Stimulated activated CD8-positive, alpha-beta memory T cell treated with anti-CD3 and anti-CD28 coated beads, Interleukin-7, amount 100 ng/mL, for 4 hours (primary cell): ENCODE data around the gene UCHL5.
"Not testable (repeated sequence)": the region's sequence is repeated elsewhere in the genome, so short reads cannot be mapped to it uniquely, and the experiment has no call there.

Source experiments
- DNase-seq, 2 donors: peaks; one replicate each; pipeline ENCODE4 v3.0.0-alpha.2; 2020; ENCODE audit warnings: low read depth in 2 of 2

UCHL5 gene

GRCh38 chr1:193009501-193009900 is 49.7 kb downstream of the UCHL5 start:
- no peak for DNase-seq

- DNase-seq, result no peak
Measured at GRCh38 chr1:193005785-193006184, 53.4 kb downstream of the UCHL5 start.

- no peak for DNase-seq
Measured at GRCh38 chr1:192998536-192998935, 60.6 kb downstream of the UCHL5 start.

- DNase-seq, result no peak
Measured at GRCh38 chr1:192994141-192994540, 65.0 kb downstream of the UCHL5 start.

DNA sequence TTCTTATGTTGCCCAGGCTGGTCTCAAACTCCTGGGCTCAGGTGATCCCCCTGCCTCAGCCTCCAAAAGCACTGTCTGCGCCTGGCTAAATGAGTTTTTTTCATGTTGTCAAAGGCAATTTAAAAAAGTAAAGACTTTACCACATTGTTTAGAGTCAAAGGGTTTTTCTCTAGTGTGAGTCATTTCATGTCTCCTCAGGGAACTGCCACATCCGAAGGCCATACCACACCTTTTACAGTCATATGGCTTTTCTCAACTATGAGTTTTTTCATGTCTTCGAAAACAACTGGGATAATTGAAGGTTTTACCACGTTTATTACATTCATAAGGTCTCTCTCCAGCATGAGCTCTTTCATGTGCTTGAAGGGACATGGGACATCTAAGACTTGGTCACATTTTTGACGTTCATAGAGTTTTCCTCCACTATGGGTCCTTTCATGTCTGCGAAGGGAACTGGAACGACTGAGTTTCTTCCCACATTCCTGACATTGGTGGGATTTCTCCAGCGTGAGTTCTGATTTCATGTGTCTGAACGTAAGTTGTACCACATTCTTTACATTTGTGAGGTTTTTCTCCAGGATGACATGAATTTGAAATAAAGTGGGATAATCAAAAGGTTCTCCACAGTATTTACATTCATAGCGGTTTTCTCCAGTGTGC is 65.6 kb downstream of the UCHL5 start:
- DNase-seq, result no peak

GRCh38 chr1:192986748-192987334 is 72.3 kb downstream of the UCHL5 start:
- DNase-seq, result not testable (repeated sequence)

- DNase-seq, result no peak
Measured at GRCh38 chr1:192986110-192986747, 72.9 kb downstream of the UCHL5 start.

DNA sequence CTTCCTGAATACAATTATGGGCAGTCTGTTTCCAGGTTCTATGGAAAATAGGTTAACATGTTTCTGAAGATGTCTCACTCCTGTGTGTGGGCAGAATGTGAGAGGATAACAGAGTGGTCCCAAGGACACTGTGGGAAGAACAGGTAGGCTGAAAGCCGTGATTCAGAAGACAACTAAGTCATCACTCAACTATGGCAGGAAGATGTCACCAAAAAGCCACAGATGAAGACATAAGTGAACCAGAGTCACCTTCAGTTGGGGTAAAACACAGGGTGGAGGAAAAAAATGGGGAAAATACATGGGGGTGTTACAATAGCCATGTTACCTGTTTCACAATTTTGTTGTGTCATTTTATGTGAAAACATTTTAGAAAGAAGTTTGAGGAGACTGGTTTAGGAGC is 75.1 kb downstream of the UCHL5 start:
- no peak for DNase-seq

DNA sequence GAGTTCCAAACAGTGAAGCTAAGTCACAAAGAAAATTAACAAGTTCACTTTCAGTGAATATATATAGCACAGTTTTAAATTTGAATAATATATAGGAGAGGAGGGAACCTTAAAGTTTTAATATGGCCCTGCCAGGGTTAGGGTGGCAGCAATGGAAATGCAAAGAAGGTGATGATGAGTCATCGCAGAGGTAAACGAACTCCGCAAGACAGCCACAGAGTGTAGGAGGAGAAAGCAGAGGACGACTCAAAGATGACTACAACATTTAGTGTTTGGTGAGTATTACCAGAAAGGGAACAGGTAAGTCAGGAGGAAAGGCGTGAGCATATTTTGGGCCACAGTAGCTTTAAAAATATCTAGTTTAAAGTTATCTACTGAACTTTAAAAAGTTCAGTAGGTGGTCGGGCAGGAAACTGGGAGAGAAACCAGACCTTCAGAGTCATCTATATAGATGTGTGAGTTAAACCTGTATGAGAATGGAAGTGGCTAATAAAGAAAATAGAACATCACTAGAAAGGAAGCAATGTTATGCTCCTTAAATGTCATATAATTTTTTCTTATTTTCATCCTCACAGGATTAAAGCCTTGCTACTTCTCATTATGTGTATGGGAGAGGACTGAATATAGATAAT is 75.7 kb downstream of the UCHL5 start:
- no peak for DNase-seq

DNA sequence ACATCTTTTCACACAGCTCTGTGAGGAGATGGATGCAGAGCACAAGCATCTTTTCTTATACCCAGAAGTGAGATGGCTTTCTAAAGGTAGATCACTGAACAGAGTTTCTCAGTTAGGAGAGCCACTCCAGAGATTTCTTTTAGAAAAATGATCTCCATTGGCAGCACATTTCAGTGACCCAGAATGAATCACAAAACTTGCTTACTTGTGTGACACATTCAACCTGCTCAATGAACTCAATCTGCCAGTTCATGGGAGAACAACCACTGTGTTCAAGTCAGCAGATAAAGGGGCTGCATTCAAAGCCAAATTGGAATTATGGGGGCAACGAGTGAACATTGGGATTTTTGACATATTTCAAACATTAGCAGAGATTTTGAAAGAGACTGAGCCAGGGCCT is 78.3 kb downstream of the UCHL5 start:
- DNase-seq, result no peak

GRCh38 chr1:192980334-192980733 is 78.8 kb downstream of the UCHL5 start:
- DNase-seq, result not testable (repeated sequence)

DNA sequence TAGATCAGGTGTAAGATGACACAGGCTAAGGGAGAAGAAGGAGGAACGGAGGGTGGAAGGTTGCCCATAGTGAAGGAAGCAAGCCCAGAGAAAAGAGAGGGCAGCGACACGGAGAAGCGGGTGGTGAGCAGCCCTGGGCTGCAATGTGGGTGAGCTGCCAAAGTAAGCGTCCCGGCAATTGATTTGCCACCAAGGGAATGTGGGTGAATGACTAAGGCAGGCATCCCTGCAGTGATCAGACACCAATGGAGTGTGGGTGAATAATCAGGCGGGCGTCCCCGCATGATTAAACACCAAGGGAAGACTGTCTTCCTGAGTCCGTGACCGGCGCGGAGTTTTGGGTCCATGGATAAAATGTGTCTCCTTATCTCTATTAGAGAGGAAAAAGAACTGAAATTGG is 79.6 kb downstream of the UCHL5 start:
- no peak for DNase-seq

DNA sequence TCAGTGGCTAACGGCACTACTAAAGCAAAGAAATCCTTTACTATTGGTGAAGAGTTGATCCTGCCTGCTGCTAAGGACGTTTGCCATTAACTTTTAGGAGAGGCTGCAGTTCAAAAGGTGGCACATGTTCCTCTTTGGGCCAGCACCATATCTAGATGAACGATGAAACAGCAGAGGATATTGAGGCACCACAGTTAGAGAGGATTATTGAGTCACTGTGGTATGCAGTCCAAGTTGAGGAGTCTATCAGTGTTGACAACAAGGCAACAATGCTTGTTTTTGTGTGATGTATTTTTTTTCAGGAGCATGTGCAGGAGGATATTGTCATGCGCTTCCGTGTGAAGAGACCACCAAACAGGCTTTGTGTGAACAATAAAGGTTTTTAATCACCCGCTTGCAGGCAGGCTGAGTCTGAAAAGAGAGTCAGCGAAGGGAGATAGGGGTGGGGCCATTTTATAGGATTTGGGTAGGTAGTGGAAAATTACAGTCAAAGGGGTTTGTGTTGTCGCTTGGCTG is 80.9 kb downstream of the UCHL5 start:
- no peak for DNase-seq

- no peak for DNase-seq
Measured at GRCh38 chr1:192977089-192977706, 82.0 kb downstream of the UCHL5 start.

GRCh38 chr1:192976576-192976975 is 82.6 kb downstream of the UCHL5 start:
- DNase-seq, result no peak

GRCh38 chr1:192974701-192975100 is 84.5 kb downstream of the UCHL5 start:
- DNase-seq, result no peak

DNA sequence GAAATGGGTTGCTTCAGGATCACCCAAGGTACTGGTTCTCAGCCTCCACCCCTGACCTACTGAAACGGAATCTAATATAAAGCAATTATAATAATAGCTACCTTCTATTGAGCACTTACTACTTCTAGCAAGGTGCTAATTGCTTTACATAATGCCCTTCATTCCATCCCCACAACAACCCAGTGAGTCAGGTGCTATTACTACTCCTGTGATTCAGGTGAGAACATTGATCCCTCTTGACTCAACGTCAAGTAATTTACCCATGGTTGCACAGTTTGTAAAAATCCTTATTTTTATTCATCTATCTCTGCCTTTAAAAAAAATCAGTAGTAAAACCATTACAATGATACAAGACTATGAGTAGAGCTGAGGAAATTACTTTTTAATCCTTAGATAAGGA is 85.2 kb downstream of the UCHL5 start:
- no peak for DNase-seq

DNA sequence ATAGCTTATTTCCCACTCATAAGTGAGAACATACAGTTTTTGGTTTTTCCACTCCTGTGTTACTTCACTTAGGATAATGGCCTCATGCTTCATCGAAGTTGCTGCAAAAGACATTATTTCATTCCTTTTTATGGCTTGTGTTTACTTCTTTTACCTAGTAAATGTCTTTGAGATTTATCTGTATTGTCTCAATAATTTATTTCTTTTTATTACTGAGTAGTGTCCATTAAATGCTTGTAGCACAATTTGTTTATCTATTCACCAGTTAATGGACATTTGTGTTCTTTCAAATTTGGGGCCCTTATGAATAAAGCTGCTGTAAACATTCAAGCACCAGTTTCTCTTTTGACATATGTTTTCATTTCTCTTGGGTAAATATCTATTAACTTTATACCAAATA is 86.0 kb downstream of the UCHL5 start:
- DNase-seq, result no peak

GRCh38 chr1:192969091-192969490 is 90.1 kb downstream of the UCHL5 start:
- no peak for DNase-seq

DNA sequence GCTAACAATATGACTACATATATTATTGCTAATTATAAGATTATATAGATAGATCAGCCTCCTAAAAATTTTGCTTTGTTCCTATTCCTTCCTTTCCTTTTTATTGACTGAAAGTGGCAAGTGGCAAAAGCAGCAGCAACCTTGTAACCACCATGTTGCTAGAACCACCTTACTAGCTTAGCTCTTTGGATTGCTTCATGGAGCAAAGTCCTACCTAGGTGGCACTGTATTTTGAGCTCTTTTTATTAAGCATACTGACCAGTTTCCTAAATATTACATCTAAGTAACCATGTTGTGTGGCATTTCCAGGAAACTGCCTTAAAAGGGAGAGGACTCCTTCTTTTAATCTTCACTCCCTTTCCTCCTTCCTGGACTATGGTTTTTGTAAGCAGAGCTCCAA is 90.8 kb downstream of the UCHL5 start:
- no peak for DNase-seq

DNA sequence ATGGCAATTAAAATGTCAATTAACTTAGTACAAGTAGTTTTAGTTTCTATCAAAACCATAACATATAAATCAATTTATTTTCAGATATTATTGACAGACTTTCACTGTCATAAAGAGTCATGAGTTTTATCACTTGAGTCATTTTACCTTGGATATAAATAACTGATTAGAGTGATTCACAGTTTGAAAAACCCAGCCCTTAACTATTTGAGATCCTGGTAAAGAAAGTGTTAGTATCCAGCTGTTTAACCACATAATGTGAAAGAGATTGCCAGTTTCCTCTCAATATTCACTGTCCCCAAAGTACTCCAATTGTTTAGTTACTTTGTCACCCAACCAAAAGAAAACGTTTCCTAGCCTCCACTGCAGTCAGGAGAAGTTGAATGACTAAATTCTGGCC is 91.3 kb downstream of the UCHL5 start:
- no peak for DNase-seq

- DNase-seq, result no peak
Measured at GRCh38 chr1:192967211-192967877, 91.8 kb downstream of the UCHL5 start.
